ENCODE results near the gene LHCGR.
"Not testable (repeated sequence)": the region's sequence is repeated elsewhere in the genome, so short reads cannot be mapped to it uniquely, and the experiment has no call there.

LHCGR gene

GRCh38 chr2:48767330-48767729, 11.8 kb upstream of the LHCGR start:
- no peak overlapping the region for H3K4me3 ChIP-seq (ENCODE audit: low read length)
- no peaks in the 10 kb centered on the region for H3K36me3 ChIP-seq (ENCODE audit: insufficient read depth, low read length)
- H3K4me1 ChIP-seq (ENCODE audit: insufficient read depth, low read length): no peaks in the 10 kb centered on the region
- no peaks in the 10 kb centered on the region for H3K9me3 ChIP-seq (ENCODE audit: low read length)
- H2AFZ ChIP-seq (ENCODE audit: low read depth, low read length): no peak overlapping the region
- no peaks in the 10 kb centered on the region for H3K27me3 ChIP-seq (ENCODE audit: insufficient read depth, low read length)

DNA sequence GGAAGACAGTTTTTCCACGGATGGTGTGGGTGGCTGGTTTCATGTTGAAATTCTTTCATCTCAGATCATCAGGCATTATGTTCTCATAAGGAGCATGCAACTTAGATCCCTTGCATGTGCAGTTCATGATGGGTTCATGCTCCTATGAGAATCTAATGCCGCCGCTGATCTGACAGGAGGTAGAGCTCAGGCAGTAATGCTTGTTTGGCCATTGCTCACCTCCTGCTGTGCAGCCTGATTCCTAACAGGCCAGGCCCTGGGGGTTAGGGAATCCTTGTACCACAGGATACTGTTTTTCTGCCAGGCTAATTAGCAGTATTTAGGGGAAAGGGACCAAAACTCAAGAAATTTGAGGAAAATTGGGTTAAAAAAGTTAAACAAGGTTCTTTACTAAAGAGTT, 5.3 kb upstream of the LHCGR start:
- Histone ChIP-seq H2AFZ (ENCODE audit: low read depth, low read length) (no peak overlapping the region), H3K36me3 (ENCODE audit: insufficient read depth, low read length) (no peaks in the 10 kb centered on the region), H3K27me3 (ENCODE audit: insufficient read depth, low read length) (peaks cover 11% of the 10 kb centered on the region), H3K4me3 (ENCODE audit: low read length) (no peak overlapping the region), H3K9me3 (ENCODE audit: low read length) (no peaks in the 10 kb centered on the region), H3K4me1 (ENCODE audit: insufficient read depth, low read length) (no peaks in the 10 kb centered on the region)

DNA sequence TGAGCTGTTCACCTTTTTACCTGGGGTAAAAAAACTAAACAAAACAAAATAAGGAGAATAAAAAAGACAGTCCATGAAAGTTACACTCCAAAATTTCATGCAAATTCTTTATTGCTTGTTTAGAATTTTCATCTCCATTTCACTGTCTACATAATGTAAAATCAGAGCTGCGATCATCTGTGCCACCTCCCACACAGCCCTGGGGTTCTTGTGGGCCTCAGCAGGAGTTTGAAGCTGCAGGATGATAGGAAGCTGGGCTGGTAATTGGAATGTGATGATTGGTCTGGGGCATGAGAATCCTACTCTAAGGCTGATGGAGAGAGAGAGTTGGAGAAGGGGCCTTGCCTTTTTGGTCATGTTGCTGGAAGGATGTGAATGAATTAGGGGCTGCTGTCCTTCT, 4.2 kb upstream of the LHCGR start:
- Histone ChIP-seq H3K9me3 (ENCODE audit: low read length) (no peaks in the 10 kb centered on the region), H3K4me3 (ENCODE audit: low read length) (no peak overlapping the region), H3K4me1 (ENCODE audit: insufficient read depth, low read length) (peaks cover 7% of the 10 kb centered on the region), H3K36me3 (ENCODE audit: insufficient read depth, low read length) (no peaks in the 10 kb centered on the region), H3K27me3 (ENCODE audit: insufficient read depth, low read length) (peaks cover 18% of the 10 kb centered on the region), H2AFZ (ENCODE audit: low read depth, low read length) (no peak overlapping the region)

DNA sequence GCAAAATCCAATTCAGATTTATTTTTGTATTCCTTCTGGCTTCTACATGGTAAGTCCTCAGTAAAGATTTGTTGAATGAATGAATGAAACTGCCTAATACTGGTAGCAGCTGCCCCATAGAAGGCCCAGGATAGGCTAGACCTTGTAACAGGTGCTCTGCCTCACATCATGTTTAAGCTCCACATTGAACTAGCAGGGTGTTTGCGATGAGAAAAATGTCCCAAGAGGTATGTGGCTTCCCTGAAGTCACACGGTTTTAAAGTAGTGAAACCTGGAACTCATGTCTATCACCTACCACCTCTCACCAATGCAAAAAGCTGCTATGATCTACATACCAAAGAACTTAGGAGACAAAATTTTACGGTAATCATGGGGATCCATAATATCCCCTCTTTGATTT, 765 bp upstream of the LHCGR start:
- no peak overlapping the region for H3K4me3 ChIP-seq (ENCODE audit: low read length)
- peaks cover 19% of the 10 kb centered on the region for H3K4me1 ChIP-seq (ENCODE audit: insufficient read depth, low read length)
- H3K27me3 ChIP-seq (ENCODE audit: insufficient read depth, low read length): peaks cover 28% of the 10 kb centered on the region
- H3K36me3 ChIP-seq (ENCODE audit: insufficient read depth, low read length): no peaks in the 10 kb centered on the region
- H2AFZ ChIP-seq (ENCODE audit: low read depth, low read length): no peak overlapping the region
- no peaks in the 10 kb centered on the region for H3K9me3 ChIP-seq (ENCODE audit: low read length)

- peaks cover 28% of the 10 kb centered on the region for H3K27me3 ChIP-seq (ENCODE audit: insufficient read depth, low read length)
- no peak overlapping the region for H2AFZ ChIP-seq (ENCODE audit: low read depth, low read length)
- H3K9me3 ChIP-seq (ENCODE audit: low read length): no peaks in the 10 kb centered on the region
- no peaks in the 10 kb centered on the region for H3K36me3 ChIP-seq (ENCODE audit: insufficient read depth, low read length)
- H3K4me1 ChIP-seq (ENCODE audit: insufficient read depth, low read length): peaks cover 19% of the 10 kb centered on the region
- peak overlapping the region; percentile 14 for H3K4me3 ChIP-seq (ENCODE audit: low read length)
Measured at GRCh38 chr2:48754874-48755273, 650 bp downstream of the LHCGR start.

DNA sequence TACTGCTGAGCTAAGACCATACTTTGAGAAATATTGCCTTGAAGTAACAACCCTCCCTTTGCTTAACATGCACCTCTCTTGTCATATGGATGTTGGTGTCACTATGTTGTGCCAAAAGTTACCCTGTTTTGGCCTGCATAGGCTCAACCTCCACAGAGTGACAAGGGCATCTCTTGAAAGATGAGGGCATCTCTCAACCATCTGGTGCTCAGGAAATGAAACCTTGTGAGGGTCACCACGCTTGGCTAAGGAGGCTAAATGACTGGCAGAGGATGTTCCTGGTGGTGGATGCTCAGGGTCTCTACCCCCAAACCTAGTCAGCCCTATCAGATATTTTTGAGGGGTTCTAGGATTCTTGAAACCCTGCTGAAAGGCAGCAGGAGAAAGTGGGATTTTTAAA, 2.3 kb downstream of the LHCGR start:
- Histone ChIP-seq H2AFZ (ENCODE audit: low read depth, low read length) (no peak overlapping the region), H3K36me3 (ENCODE audit: insufficient read depth, low read length) (no peaks in the 10 kb centered on the region), H3K9me3 (ENCODE audit: low read length) (no peaks in the 10 kb centered on the region), H3K27me3 (ENCODE audit: insufficient read depth, low read length) (peaks cover 28% of the 10 kb centered on the region), H3K4me3 (ENCODE audit: low read length) (no peak overlapping the region), H3K4me1 (ENCODE audit: insufficient read depth, low read length) (peaks cover 19% of the 10 kb centered on the region)

- Histone ChIP-seq H3K9me3 (ENCODE audit: low read length) (no peaks in the 10 kb centered on the region), H3K4me3 (ENCODE audit: low read length) (no peak overlapping the region), H3K4me1 (ENCODE audit: insufficient read depth, low read length) (peaks cover 17% of the 10 kb centered on the region), H3K27me3 (ENCODE audit: insufficient read depth, low read length) (peaks cover 13% of the 10 kb centered on the region), H3K36me3 (ENCODE audit: insufficient read depth, low read length) (no peaks in the 10 kb centered on the region), H2AFZ (ENCODE audit: low read depth, low read length) (no peak overlapping the region)
Measured at GRCh38 chr2:48750128-48750739, 5.3 kb downstream of the LHCGR start.

DNA sequence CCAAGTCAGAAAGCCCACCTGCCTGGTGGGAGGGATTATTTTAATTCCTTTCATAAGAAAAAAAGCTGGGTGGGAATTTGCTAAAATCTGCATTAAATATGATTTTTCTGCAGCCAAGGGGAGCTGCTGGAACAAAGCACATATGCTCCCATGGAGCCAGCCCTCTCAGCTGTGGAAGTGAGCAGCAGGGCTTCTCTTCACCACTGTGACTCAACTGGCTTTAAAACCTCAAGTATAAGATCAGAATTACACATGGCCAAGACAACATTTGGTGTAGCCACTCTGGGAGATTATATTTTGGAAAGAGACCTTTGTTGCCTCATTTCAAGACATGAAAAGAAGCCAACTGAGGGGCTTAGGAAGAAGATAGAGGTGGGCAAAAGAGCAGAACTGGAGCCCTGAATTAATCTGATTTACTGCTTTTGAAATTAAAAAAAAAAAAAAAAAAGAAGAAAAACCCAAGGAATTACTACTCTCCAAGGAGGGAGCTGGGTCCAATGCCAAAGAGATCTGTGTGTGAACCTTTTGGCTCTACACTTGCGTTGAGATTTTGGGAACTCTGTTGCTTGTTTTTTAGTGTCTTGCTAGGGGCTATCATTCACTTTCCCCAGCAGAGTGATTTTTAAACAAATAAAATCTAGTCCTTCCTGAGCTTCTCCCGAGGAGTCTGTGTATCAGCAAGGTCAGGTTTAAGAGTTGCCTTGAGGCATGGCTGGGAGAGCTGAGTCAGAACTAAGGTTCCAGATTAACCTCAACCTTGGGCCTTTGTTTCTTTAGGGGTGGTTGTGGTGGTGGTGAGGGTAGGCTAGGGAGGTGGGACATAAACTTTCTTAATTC, 6.0 kb downstream of the LHCGR start:
- Histone ChIP-seq H3K27me3 (ENCODE audit: insufficient read depth, low read length) (peaks cover 8% of the 10 kb centered on the region), H2AFZ (ENCODE audit: low read depth, low read length) (no peak overlapping the region), H3K9me3 (ENCODE audit: low read length) (no peaks in the 10 kb centered on the region), H3K4me1 (ENCODE audit: insufficient read depth, low read length) (peaks cover 10% of the 10 kb centered on the region), H3K36me3 (ENCODE audit: insufficient read depth, low read length) (no peaks in the 10 kb centered on the region), H3K4me3 (ENCODE audit: low read length) (no peak overlapping the region)

GRCh38 chr2:48747319-48747718, 8.2 kb downstream of the LHCGR start:
- no peaks in the 10 kb centered on the region for H3K4me1 ChIP-seq (ENCODE audit: insufficient read depth, low read length)
- no peaks in the 10 kb centered on the region for H3K9me3 ChIP-seq (ENCODE audit: low read length)
- H3K27me3 ChIP-seq (ENCODE audit: insufficient read depth, low read length): no peaks in the 10 kb centered on the region
- H2AFZ ChIP-seq (ENCODE audit: low read depth, low read length): no peak overlapping the region
- no peak overlapping the region for H3K4me3 ChIP-seq (ENCODE audit: low read length)
- no peaks in the 10 kb centered on the region for H3K36me3 ChIP-seq (ENCODE audit: insufficient read depth, low read length)

GRCh38 chr2:48739236-48739635, 16.3 kb downstream of the LHCGR start:
- not testable (repeated sequence) for H3K9me3 ChIP-seq (ENCODE audit: low read length); H3K4me3 ChIP-seq (ENCODE audit: low read length); H2AFZ ChIP-seq (ENCODE audit: low read depth, low read length); H3K36me3 ChIP-seq (ENCODE audit: insufficient read depth, low read length); H3K27me3 ChIP-seq (ENCODE audit: insufficient read depth, low read length); H3K4me1 ChIP-seq (ENCODE audit: insufficient read depth, low read length)

- H2AFZ ChIP-seq (ENCODE audit: low read depth, low read length): no peak overlapping the region
- no peak overlapping the region for H3K4me3 ChIP-seq (ENCODE audit: low read length)
- H3K9me3 ChIP-seq (ENCODE audit: low read length): no peaks in the 10 kb centered on the region
- peaks cover 5% of the 10 kb centered on the region for H3K4me1 ChIP-seq (ENCODE audit: insufficient read depth, low read length)
- H3K36me3 ChIP-seq (ENCODE audit: insufficient read depth, low read length): no peaks in the 10 kb centered on the region
- no peaks in the 10 kb centered on the region for H3K27me3 ChIP-seq (ENCODE audit: insufficient read depth, low read length)
Measured at GRCh38 chr2:48738806-48739205, 16.7 kb downstream of the LHCGR start.

GRCh38 chr2:48736251-48736650, 19.3 kb downstream of the LHCGR start:
- H3K36me3 ChIP-seq (ENCODE audit: insufficient read depth, low read length): no peaks in the 10 kb centered on the region
- H3K27me3 ChIP-seq (ENCODE audit: insufficient read depth, low read length): no peaks in the 10 kb centered on the region
- no peak overlapping the region for H2AFZ ChIP-seq (ENCODE audit: low read depth, low read length)
- no peak overlapping the region for H3K4me3 ChIP-seq (ENCODE audit: low read length)
- H3K4me1 ChIP-seq (ENCODE audit: insufficient read depth, low read length): peaks cover 11% of the 10 kb centered on the region
- no peaks in the 10 kb centered on the region for H3K9me3 ChIP-seq (ENCODE audit: low read length)

DNA sequence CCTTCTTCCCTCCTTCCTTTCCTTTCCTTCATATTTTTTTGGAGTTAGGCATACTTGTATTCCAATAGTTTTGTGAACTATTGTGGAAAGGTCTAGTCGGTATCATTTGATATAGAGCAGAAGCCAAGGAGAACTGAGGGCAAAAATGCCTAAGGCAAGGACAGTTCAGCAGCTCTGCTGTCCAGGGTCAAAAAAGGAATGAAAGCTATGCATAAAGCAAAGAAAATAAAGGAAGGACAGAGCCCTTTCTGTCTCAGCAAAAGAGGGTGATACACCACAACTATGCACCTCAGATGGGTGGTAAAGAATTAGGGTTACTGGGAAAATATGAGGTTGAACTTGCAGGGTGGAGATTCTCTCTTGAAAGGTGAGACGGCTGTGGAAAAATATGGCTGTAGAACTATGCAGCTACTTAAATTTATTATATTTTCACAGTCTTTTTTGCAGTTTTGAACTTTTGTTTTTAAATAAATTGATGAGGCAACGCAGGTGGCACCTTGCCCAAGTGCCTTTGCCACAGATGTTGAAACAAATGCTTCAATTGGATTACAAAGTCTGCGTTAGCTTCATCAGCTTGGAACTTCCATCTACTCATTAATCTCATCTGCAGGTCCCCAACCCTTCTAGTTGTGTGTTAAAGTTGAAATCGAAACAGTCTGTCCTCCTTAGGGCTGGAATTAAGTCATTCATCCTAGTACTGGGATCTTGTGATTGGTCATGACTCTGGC, 20.8 kb downstream of the LHCGR start:
- Histone ChIP-seq H3K9me3 (ENCODE audit: low read length) (no peaks in the 10 kb centered on the region), H3K36me3 (ENCODE audit: insufficient read depth, low read length) (no peaks in the 10 kb centered on the region), H3K4me1 (ENCODE audit: insufficient read depth, low read length) (peaks cover 11% of the 10 kb centered on the region), H2AFZ (ENCODE audit: low read depth, low read length) (no peak overlapping the region), H3K27me3 (ENCODE audit: insufficient read depth, low read length) (no peaks in the 10 kb centered on the region), H3K4me3 (ENCODE audit: low read length) (no peak overlapping the region)
